ENCODE results near the gene KPRP.

The KPRP gene

GRCh38 chr1:152770411-152770810, 12.6 kb downstream of the KPRP start:
- no peak for DNase-seq (ENCODE audit: low read depth in 2 of 2)

DNA sequence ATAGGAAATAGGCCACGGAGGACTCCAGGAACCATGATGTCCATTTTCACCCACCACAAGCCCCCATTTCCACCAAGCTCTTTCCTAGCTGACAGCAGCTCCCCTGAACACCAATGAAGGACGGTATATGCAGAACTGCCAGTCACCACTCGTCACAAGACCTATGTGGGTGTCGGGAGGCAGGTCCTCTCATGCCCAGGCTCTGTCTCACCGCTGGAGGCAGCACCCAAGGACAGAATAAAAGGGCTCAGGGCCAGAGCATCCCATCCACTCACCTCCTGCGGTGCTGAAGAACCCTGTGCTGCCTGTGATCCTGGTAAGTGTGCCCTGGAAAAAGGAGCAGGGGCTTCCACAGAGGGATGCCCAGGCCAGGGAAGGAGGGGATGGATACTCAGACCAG, 17.1 kb downstream of the KPRP start, which contains the start of gene LCE1F:
TSS of gene LCE1F (plus strand) at position 266 of the 400 bp plus-strand sequence. CDS start 1,232 bp downstream, outside the sequence.
- no peak for DNase-seq (ENCODE audit: low read depth in 2 of 2)

GRCh38 chr1:152776361-152776760, 18.5 kb downstream of the KPRP start:
- DNase-seq (ENCODE audit: low read depth in 2 of 2), result no peak

GRCh38 chr1:152777510-152778137, 19.8 kb downstream of the KPRP start:
- DNase-seq (ENCODE audit: low read depth in 2 of 2), result no peak

DNA sequence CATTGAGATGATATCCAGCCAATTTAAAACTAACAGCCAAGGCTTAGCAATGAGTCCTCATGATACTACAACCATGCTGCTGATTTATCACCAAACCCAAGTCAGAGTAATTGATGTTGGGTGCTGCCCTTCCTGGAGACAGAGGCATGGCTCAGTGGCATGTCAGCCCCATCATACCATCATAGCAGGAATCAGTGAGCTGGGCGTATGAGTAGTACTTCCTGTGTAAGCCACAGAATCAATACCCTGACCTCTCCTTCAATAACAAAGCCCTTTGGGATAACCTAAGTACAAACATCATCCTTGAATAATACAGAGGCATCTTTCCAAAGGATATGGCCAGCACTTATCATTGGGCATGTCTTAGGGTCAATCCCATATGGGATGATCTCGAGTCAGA, 25.3 kb downstream of the KPRP start:
- no peak for DNase-seq (ENCODE audit: low read depth in 2 of 2)

- DNase-seq (ENCODE audit: low read depth in 2 of 2), result no peak
These were observed 28.3 kb downstream of the KPRP start, which contains the start of gene LCE1E for GRCh38 chr1:152786077-152786476. LCE1E (plus strand) TSS chr1:152786257; CDS start chr1:152787300, 1,043 bp downstream.

GRCh38 chr1:152795686-152796085, 37.9 kb downstream of the KPRP start:
- DNase-seq (ENCODE audit: low read depth in 2 of 2), result no peak

DNA sequence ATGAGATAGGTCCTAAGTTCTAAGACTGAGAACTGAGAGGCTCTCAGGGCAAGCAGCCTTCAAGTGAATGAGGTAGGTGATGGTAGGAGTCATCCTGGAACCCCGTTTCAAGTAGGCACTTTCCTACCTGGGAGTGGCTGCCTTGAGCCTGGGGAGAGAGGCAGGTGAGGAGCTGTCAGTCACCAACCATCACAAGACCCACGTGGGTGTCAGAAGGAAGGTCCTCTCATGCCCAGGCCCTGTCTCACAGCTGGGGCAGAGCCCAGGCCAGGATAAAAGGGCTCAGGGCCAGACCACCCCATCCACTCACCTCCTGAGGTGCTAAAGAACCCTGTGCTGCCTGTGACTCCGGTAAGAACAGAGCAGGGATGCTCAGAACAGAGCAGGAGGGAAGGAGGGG, 38.6 kb downstream of the KPRP start, which contains the start of gene LCE1D:
TSS of gene LCE1D (plus strand) at position 301 of the 400 bp plus-strand sequence. CDS start 1,074 bp downstream, outside the sequence.
- no peak for DNase-seq (ENCODE audit: low read depth in 2 of 2)

DNA sequence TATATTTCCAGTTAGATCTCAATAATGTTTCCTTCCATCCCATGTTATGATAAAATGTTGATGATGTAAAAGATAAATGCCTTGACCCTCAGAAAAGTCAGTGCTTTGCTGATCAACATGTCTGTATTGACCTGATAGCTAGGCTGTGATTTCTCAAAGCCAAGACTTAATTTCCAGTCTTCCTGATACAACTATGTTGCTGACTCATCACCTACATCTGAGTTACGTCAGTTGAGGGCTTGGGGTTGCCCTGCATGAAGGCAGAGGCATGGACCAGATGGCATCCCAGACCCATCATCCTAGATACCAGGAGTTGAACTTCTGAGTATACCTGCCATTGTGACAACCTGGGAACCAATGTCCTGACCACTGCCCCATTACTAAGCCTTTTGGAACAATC, 43.5 kb downstream of the KPRP start:
- DNase-seq (ENCODE audit: low read depth in 2 of 2), result no peak

DNA sequence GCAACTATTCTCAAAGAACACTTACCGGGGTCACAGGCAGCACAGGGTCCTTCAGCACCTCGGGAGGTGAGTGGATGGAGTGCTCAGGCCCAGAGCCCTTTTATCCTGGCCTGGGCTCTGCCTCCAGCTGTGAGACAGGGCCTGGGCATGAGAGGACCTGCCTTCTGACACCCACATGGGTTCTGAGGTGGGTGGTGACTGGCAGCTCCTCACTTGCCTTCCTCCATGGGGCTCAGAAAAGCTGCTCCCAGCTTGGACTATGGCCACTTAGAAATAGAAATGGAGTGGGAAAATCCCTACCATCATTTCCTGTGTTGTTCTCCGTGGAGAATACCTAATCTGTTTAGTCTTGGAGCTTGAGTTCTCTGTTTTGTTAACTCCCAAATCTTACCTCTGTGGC, 48.8 kb downstream of the KPRP start, which contains the start of gene LCE1C:
TSS of gene LCE1C (minus strand) at position 76 of the 400 bp plus-strand sequence. CDS start 1,173 bp downstream, outside the sequence.
- DNase-seq (ENCODE audit: low read depth in 2 of 2), result no peak

DNA sequence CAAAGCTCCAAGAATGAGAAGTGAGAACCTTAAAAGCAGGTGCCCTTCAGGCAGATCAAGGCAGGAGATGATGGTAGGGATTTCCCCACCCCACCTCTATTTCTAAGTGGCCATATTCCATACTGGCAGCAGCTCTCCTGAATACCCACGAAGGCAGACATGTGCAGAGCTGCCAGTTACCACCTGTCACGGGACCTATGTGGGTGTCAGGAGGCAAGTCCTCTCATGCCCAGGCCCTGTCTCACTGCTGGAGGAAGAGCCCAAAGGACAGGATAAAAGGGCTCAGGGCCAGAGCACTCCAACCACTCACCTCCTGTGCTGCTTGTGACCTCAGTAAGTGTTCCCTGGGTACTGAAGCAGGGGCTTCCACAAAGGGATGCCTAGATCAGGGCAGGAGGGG, 53.2 kb downstream of the KPRP start:
- DNase-seq (ENCODE audit: low read depth in 2 of 2), result no peak
